Stimulated activated CD8-positive, alpha-beta memory T cell treated with anti-CD3 and anti-CD28 coated beads, Interleukin-15, amount 100 ng/mL, for 4 hours (primary cell): ENCODE measurements around the gene FYN.

ENCODE experiments used
- DNase-seq, 2 donors: peaks; one replicate each; pipeline ENCODE4 v3.0.0-alpha.2; 2020; ENCODE audit warnings: low read depth in 2 of 2

Gene FYN

GRCh38 chr6:111806561-111807497 lies 66.4 kb downstream of the FYN start:
- no peak for DNase-seq

GRCh38 chr6:111806165-111806547 lies 67.1 kb downstream of the FYN start:
- DNase-seq: no peak

- no peak for DNase-seq
Observed at GRCh38 chr6:111805511-111806164, 67.6 kb downstream of the FYN start.

- DNase-seq: peak; percentile 46 to 66
Observed at GRCh38 chr6:111804627-111805235, 68.5 kb downstream of the FYN start.

- DNase-seq: no peak
Observed at GRCh38 chr6:111803804-111804203, 69.4 kb downstream of the FYN start.

GRCh38 chr6:111803371-111803770 lies 69.9 kb downstream of the FYN start:
- DNase-seq: no peak

- no peak for DNase-seq
Observed at GRCh38 chr6:111802720-111803330, 70.4 kb downstream of the FYN start.

GRCh38 chr6:111802015-111802414 lies 71.2 kb downstream of the FYN start:
- no peak for DNase-seq

GRCh38 chr6:111800821-111801220 lies 72.4 kb downstream of the FYN start:
- no peak for DNase-seq

GRCh38 chr6:111800259-111800765 lies 72.9 kb downstream of the FYN start:
- no peak for DNase-seq

- no peak for DNase-seq
Observed at GRCh38 chr6:111799576-111800258, 73.5 kb downstream of the FYN start.

- no peak for DNase-seq
Observed at GRCh38 chr6:111798281-111798725, 74.9 kb downstream of the FYN start.

- no peak for DNase-seq
Observed at GRCh38 chr6:111796310-111796918, 76.8 kb downstream of the FYN start.

- DNase-seq: no peak
Observed at GRCh38 chr6:111795558-111795957, 77.7 kb downstream of the FYN start.

GRCh38 chr6:111794727-111795452 lies 78.4 kb downstream of the FYN start:
- no peak for DNase-seq

- DNase-seq: no peak
Observed at GRCh38 chr6:111794300-111794699, 79.0 kb downstream of the FYN start.

GRCh38 chr6:111793711-111794111 lies 79.5 kb downstream of the FYN start:
- DNase-seq: peak in 1 of 2 donors; percentile 46

GRCh38 chr6:111792914-111793700 lies 80.1 kb downstream of the FYN start:
- no peak for DNase-seq

- no peak for DNase-seq
Observed at GRCh38 chr6:111792241-111792640, 81.0 kb downstream of the FYN start.
